Common myeloid progenitor, CD34-positive (primary cell): ENCODE measurements around the gene PITPNM2.

Experiments
- CTCF ChIA-PET: fragments of 350-600 bp; sonication (Branson Sonifier 250); formaldehyde crosslinking; loops from one replicate; lab custom pipeline; 2021; ENCODE audit warnings: antibody characterized with exemption; lab: Charles Lee
- POLR2A ChIA-PET: fragments of 350-600 bp; sonication (Branson Sonifier 250); formaldehyde crosslinking; loops from one replicate; lab custom pipeline; 2021; ENCODE audit warnings: antibody characterized with exemption; lab: Charles Lee
- DNase-seq, 3 donors: peaks; one replicate each; pipeline versions ENCODE4 v3.0.0 to v3.0.0-alpha.2; 2013
- H3K27ac ChIP-seq, 2 experiments: 1 replicate in 1 of 2; 2 replicates in 1 of 2; pipeline ENCODE4 v1.7.0; 2013; ENCODE audit warnings: inconsistent platforms in 2 of 2, low read length in 2 of 2, mild to moderate bottlenecking in 2 of 2, low read depth in 1 of 2, moderate library complexity in 1 of 2; ENCODE audit not compliant: severe bottlenecking in 2 of 2, insufficient read depth in 1 of 2, poor library complexity in 1 of 2
- H3K27me3 ChIP-seq, 5 experiments: replicated peaks in 2 of 5; 1 replicate in 3 of 5; 2 replicates in 2 of 5; pipeline versions ENCODE4 v1.6.1 to v1.7.0; 2013; ENCODE audit warnings: low read length in 4 of 5, mild to moderate bottlenecking in 2 of 5, moderate library complexity in 2 of 5, inconsistent platforms in 1 of 5; ENCODE audit not compliant: insufficient read depth in 5 of 5, control insufficient read depth in 4 of 5
- H3K36me3 ChIP-seq, 4 experiments: 1 replicate in 2 of 4; 2 replicates in 2 of 4; pipeline versions ENCODE4 v1.6.1 to v1.7.0; 2013; ENCODE audit warnings: low read length in 3 of 4, control low read depth in 1 of 4, mild to moderate bottlenecking in 1 of 4; ENCODE audit not compliant: control insufficient read depth in 4 of 4, insufficient read depth in 4 of 4
- H3K4me1 ChIP-seq, 4 experiments: 1 replicate in 3 of 4; 2 replicates in 1 of 4; pipeline versions ENCODE4 v1.6.1 to v1.7.1; 2013; ENCODE audit warnings: low read length in 3 of 4, mild to moderate bottlenecking in 3 of 4, control low read depth in 1 of 4, inconsistent platforms in 1 of 4, moderate library complexity in 1 of 4; ENCODE audit not compliant: control insufficient read depth in 4 of 4, insufficient read depth in 4 of 4; ENCODE audit errors: control extremely low read depth in 1 of 4
- H3K4me3 ChIP-seq, 7 experiments: 1 replicate in 4 of 7; 2 replicates in 3 of 7; pipeline versions ENCODE4 v1.5.1 to v1.7.0; 2013; ENCODE audit warnings: mild to moderate bottlenecking in 7 of 7, low read length in 6 of 7, moderate library complexity in 6 of 7, inconsistent platforms in 2 of 7, low read depth in 2 of 7, control low read depth in 1 of 7; ENCODE audit not compliant: insufficient read depth in 4 of 7, control insufficient read depth in 1 of 7; ENCODE audit errors: extremely low read depth in 1 of 7
- H3K9me3 ChIP-seq, 5 experiments: 1 replicate in 4 of 5; 2 replicates in 1 of 5; pipeline versions ENCODE4 v1.6.1 to v1.7.1; 2013; ENCODE audit warnings: low read length in 4 of 5, mild to moderate bottlenecking in 2 of 5, inconsistent platforms in 1 of 5, low read depth in 1 of 5, moderate library complexity in 1 of 5; ENCODE audit not compliant: control insufficient read depth in 4 of 5, insufficient read depth in 2 of 5; ENCODE audit errors: control extremely low read depth in 1 of 5
- WGBS: methylation state at CpG from one replicate; pipeline ENCODE4 v1.1.5; 2013; ENCODE audit not compliant: insufficient coverage; 5-methylcytosine and 5-hydroxymethylcytosine counted together

The PITPNM2 gene

DNA sequence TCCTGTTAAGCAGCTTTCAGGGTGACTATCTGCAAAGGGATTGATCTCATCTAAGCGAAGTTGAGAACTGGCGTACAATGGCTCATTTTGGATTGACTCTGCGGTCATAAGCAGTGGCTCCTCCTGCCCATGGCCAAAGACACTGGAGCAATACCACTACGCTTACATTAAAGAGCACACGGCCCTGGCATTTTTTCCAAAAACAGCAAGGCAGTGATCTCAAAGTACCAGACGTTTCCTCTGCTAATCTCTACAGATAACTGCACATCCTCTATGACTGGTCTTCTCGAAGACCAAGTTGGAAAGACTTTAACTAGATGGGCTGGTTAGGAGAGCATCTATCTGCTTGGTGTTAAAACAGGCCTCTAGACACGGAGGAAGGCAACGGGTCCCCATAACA lies 2.7 kb downstream of the PITPNM2 start:
- Histone ChIP-seq H3K9me3 (no peaks in the 10 kb centered on the region), H3K36me3 (no peaks in the 10 kb centered on the region), H3K4me3 (peak overlapping the region in 1 of 7 experiments; percentile 4), H3K27ac (no peak overlapping the region), H3K27me3 (no peaks in the 10 kb centered on the region), H3K4me1 (peaks cover 2 to 56% (median 41%) of the 10 kb centered on the region in 4 experiments)
- 53% methylated on average over 8 of the region's 9 CpGs for WGBS
- ChIA-PET CTCF (interaction anchor here (13.7 kb wide), 1 partner anchor 107 kb away, joined by 128 read pairs; no protein-coding TSS in a partner anchor), POLR2A (interaction anchor here (0.5 kb wide), 1 partner anchor 25 kb away, joined by 3 read pairs; no protein-coding TSS in a partner anchor)
- peak; percentile 40 to 78 (median 63) for DNase-seq

DNA sequence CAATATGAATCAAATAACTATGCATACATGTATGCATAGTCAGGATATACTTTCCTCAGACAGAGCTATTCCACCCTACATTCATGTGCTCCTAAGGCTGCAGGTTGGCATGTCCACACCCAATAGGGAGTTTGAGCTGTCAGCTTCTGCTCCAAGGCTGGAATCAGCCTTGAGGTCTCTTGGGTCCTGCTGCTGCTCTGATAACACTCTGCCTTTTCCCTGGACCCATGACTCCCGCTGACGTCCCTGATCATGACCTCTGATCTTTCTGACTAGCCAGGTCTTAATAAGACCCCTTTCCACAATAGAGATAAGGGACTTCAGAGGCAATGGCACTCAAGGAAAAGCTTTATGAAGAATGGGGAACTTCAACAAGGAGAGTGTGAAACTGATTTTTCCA lies 5.7 kb downstream of the PITPNM2 start:
- POLR2A ChIA-PET: no interaction called here
- H3K4me1 ChIP-seq: peaks cover 0 to 74% (median 56%) of the 10 kb centered on the region in 4 experiments
- CTCF ChIA-PET: interaction anchor here (0.6 to 1.6 kb wide), 4 partner anchors 19 to 102 kb away, joined by 3 to 5 read pairs (median 4); no protein-coding TSS in a partner anchor

DNA sequence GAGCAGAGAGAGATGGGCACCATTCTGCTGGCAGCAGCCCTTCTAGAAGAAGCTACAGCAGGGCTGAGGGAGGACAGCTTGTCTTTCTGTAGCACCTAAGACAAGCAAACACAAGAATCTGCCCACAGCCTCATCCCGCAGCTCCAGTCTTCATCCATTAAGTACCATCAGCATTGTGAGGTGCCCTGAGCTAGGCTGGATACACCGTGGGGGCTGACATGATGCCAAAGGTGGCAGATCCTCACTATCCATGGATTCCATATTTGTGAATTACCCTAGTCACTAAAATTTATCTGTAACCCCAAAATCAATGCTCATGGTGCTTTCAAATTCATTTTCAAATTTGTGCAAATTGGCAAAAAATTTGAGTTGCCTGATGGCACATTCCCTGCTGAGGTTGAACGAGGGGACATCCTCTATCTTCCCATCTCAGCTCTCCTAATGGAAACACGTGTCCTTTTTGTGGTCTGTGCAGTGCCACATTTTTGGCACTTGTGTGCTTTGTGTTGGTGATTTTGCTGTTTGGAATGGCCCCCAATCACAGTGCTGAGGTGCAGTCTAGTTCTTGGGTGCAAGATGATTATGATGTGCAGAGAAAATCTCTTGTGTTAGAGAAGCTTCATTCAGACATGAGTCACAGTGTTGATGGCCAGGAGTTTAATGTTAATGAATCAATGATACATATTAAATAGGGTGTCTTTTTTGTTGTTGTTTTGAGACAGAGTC lies 7.0 kb downstream of the PITPNM2 start:
- Histone ChIP-seq H3K4me3 (peak overlapping the region in 3 of 7 experiments; percentile 35 to 50 (median 38)), H3K36me3 (no peaks in the 10 kb centered on the region), H3K9me3 (no peaks in the 10 kb centered on the region), H3K27ac (peak overlapping the region; percentile 81 to 84), H3K27me3 (no peaks in the 10 kb centered on the region), H3K4me1 (peaks cover 0 to 65% (median 53%) of the 10 kb centered on the region in 4 experiments)
- POLR2A ChIA-PET: interaction anchor here (0.6 to 1.5 kb wide), 2 partner anchors 101 to 587 kb away, joined by 3 to 5 read pairs; no protein-coding TSS in a partner anchor
- DNase-seq: no peak
- CTCF ChIA-PET: interaction anchor here (1.0 to 3.6 kb wide), 13 partner anchors 9 to 111 kb away, joined by 3 to 31 read pairs (median 3); partner anchors contain the start of gene MPHOSPH9
- WGBS: 86% methylated on average over 3 of the region's 4 CpGs

More for the DNA sequence above, 5.7 kb downstream of the PITPNM2 start:
- Histone ChIP-seq H3K27me3 (no peaks in the 10 kb centered on the region), H3K4me3 (no peak overlapping the region), H3K9me3 (no peaks in the 10 kb centered on the region), H3K27ac (no peak overlapping the region), H3K36me3 (no peaks in the 10 kb centered on the region)
- no CpG with 5 or more reads among the region's 2 CpGs for WGBS
- DNase-seq: no peak

DNA sequence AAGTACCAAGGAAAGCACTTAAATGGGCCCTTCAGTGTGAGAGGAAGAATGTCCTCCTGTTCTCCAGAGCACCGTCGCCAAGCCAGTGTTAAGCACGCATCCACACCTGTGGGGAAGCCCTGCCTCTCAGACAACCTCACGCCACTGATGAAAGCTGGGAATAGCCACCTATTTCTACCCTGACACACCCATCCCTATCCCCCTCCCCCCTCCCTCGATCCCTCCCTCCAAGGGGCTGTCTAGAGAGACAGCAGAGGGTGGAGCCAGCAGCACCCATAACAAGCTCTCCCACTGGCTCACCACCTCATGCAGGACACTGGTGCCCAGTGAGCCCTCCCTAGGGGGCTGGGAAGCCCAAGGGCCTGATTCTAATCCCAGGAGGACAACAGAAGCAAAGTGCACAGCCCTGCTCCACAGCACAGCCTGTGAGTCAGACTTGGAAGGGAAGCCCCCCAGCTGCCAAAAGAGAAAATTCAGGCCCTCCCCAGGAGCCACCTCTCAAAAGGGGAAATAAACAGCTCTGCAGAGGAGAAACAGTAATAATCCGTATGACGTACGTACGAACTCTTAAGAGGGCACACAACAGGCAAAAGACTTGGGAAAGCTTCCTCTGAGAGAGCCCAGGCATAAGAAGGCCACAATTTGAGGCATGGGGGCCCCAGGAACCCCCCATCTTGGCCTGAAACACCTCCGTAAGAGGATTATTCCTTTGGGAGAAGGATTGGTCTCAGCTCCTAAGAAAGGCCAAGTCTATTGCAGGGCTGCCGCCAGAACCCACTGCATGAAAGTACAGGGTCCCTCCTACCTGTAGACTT lies 7.8 kb downstream of the PITPNM2 start:
- peak; percentile 80 to 93 (median 90) for DNase-seq
- Histone ChIP-seq H3K27ac (peak overlapping the region; percentile 81 to 84), H3K4me3 (peak overlapping the region in 4 of 7 experiments; percentile 30 to 50 (median 36)), H3K9me3 (no peaks in the 10 kb centered on the region), H3K4me1 (peaks cover 0 to 58% (median 48%) of the 10 kb centered on the region in 4 experiments), H3K36me3 (no peaks in the 10 kb centered on the region), H3K27me3 (no peaks in the 10 kb centered on the region)
- ChIA-PET POLR2A (interaction anchor here (0.6 to 1.5 kb wide), 3 partner anchors 10 to 586 kb away, joined by 3 to 5 read pairs (median 5); no protein-coding TSS in a partner anchor), CTCF (interaction anchor here (1.0 to 3.6 kb wide), 14 partner anchors 8 to 110 kb away, joined by 3 to 31 read pairs (median 3); partner anchors contain the start of gene MPHOSPH9)
- 30% methylated on average over 10 of the region's 11 CpGs for WGBS

DNA sequence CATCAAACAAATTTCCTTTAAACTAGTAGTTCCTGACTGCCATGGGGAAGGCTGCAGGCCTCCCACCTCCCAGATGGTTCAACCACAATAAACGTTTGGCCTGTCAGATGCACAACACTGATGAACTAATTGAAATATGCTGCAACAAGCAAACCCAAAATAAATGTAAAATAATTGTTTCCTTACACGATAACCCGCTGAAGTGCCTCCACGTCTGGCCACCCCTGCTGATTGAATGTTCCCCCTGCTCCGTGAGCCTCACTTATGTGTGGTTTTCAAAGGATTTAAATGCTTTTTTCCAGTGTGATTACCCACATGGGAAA lies 8.4 kb downstream of the PITPNM2 start:
- WGBS: 10% methylated on average over 4 of the region's 5 CpGs
- POLR2A ChIA-PET: no interaction called here
- no peaks in the 10 kb centered on the region for H3K27me3 ChIP-seq

DNA sequence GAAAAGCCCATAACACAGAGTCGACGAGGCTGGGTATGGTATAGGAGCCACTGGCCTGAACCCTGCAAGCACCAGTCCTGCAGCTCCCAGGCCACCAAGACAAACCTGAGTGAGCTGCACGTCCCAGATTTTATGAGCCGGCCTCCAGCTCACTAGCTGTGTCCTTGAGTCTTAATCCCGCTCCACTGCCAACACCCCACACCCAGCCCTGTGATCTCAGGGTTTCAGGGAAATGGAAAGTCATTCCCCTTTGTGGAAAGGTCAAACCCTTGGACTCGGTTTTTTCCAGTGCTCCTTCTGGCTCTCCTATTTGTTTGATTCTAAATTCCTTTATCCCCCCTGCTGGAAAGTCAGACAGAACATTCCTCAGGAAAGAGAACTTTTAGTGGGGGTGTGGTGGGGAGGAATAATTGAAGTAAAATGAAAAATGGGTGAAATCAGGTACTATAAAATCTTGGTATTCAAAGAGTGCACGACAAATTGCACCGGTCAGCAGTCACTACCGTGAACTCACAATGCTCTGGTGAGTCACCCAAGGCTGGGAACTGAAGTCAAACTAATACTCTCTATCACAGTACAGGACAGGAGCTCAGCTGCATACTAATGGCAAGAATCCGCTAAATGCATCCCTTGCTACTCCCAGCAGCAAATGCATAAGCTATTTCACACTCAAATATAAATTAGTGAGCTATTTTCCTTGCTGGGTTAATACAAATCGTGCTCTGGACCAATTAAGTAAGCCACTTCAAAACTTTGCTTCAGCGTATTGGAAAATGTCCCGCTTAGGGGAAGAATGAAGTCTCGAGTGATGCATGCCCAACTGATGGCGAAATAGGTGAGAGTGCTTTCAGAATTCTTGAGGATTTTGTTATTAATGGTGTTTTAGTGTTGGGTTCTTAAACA lies 9.0 kb downstream of the PITPNM2 start:
- peak in 1 of 3 donors; percentile 46 for DNase-seq
- no peak overlapping the region for H3K4me3 ChIP-seq
- no peaks in the 10 kb centered on the region for H3K9me3 ChIP-seq
- WGBS: 89% methylated on average over 12 of the region's 15 CpGs
- H3K36me3 ChIP-seq: no peaks in the 10 kb centered on the region
- no peaks in the 10 kb centered on the region for H3K27me3 ChIP-seq
- CTCF ChIA-PET: interaction anchor here (1.3 to 3.6 kb wide), 3 partner anchors 8 to 98 kb away, joined by 3 to 31 read pairs (median 3); no protein-coding TSS in a partner anchor
- H3K4me1 ChIP-seq: peaks cover 0 to 47% (median 41%) of the 10 kb centered on the region in 4 experiments
- peak overlapping the region in 1 of 2 experiments; percentile 40 for H3K27ac ChIP-seq
- POLR2A ChIA-PET: no interaction called here

More for the DNA sequence above, 8.4 kb downstream of the PITPNM2 start:
- CTCF ChIA-PET: interaction anchor here (1.2 to 3.6 kb wide), 3 partner anchors 9 to 99 kb away, joined by 3 to 31 read pairs (median 3); no protein-coding TSS in a partner anchor
- Histone ChIP-seq H3K36me3 (no peaks in the 10 kb centered on the region), H3K27ac (peak overlapping the region in 1 of 2 experiments; percentile 40), H3K9me3 (no peaks in the 10 kb centered on the region), H3K4me3 (peak overlapping the region in 2 of 7 experiments; percentile 38 to 50), H3K4me1 (peaks cover 0 to 51% (median 43%) of the 10 kb centered on the region in 4 experiments)
- DNase-seq: peak in 2 of 3 donors; percentile 30 to 54
